RWPE2 (cell line): ENCODE measurements around the gene C6orf47.

Source experiments
- ATAC-seq: fragments of 200-7000 bp; cut with Tn5 transposase; 3 replicates; pipeline ENCODE4 v1.9.1; 2021; ENCODE audit warnings: low read depth
- DNase-seq: peaks from one replicate; pipeline ENCODE4 v3.0.0-alpha.2; 2020; ENCODE audit warnings: low spot score
- H3K27ac ChIP-seq: fragments of 450-650 bp; 2 replicates; pipeline ENCODE4 v1.5.1; 2017; ENCODE audit warnings: mild to moderate bottlenecking; ENCODE audit not compliant: poor library complexity, severe bottlenecking
- H3K27me3 ChIP-seq: fragments of 250-450 bp; sonication (Bioruptor Pico); 2 replicates; pipeline ENCODE4 v1.5.1; 2021; ENCODE audit warnings: mild to moderate bottlenecking, moderate library complexity; ENCODE audit not compliant: insufficient read depth, poor library complexity, severe bottlenecking
- H3K36me3 ChIP-seq: fragments of 250-450 bp; sonication (Bioruptor Pico); 2 replicates; pipeline ENCODE4 v1.5.1; 2020; ENCODE audit warnings: low read depth, mild to moderate bottlenecking, moderate library complexity
- H3K4me1 ChIP-seq: fragments of 250-450 bp; sonication (Bioruptor Pico); 2 replicates; pipeline ENCODE4 v1.5.1; 2021; ENCODE audit warnings: mild to moderate bottlenecking, moderate library complexity; ENCODE audit not compliant: insufficient read depth, poor library complexity, severe bottlenecking
- H3K4me3 ChIP-seq: fragments of 250-450 bp; sonication (Bioruptor Pico); 2 replicates; pipeline ENCODE4 v1.5.1; 2021; ENCODE audit warnings: mild to moderate bottlenecking, moderate library complexity; ENCODE audit not compliant: severe bottlenecking
- H3K9me3 ChIP-seq: fragments of 250-450 bp; sonication (Bioruptor Pico); 2 replicates; pipeline ENCODE4 v1.5.1; 2021; ENCODE audit warnings: mild to moderate bottlenecking, moderate library complexity; ENCODE audit not compliant: severe bottlenecking
- TF ChIP-seq, protein P1 (sequence below): fragments of 450-650 bp; IDR thresholded peaks from one replicate; pipeline ENCODE4 v1.5.1; 2017; ENCODE audit warnings: mild to moderate bottlenecking, moderate library complexity; ENCODE audit not compliant: poor library complexity, severe bottlenecking

The C6orf47 gene

DNA sequence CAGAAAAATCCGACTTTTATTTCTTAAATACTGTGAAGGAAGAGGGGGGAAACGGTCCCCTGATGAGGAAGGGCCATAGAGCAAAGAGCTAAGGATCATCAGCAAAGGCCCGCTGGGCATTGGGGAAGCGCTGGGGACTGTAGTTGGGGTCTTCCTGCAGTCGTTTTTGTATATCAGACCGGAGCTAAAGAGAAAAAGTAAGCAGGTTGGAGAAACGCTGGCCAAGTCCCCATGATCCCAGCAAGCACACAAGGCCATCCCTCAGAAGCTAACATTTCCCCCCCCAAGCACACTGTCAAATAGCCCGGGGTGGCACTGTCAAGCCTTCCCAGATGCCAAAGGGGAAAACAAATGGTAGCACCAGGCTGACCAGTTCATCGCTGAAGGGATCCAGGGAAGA is 21.5 kb downstream of the C6orf47 start:
- Histone ChIP-seq H3K27ac (no peak overlapping the region), H3K4me1 (no peaks in the 10 kb centered on the region), H3K4me3 (no peak overlapping the region), H3K36me3 (peaks cover 87% of the 10 kb centered on the region), H3K9me3 (no peaks in the 10 kb centered on the region), H3K27me3 (no peaks in the 10 kb centered on the region)
- peak; percentile 12; the same call in 2 of the 3 replicates for ATAC-seq
- DNase-seq: no peak
- TF ChIP-seq, protein P1, sequence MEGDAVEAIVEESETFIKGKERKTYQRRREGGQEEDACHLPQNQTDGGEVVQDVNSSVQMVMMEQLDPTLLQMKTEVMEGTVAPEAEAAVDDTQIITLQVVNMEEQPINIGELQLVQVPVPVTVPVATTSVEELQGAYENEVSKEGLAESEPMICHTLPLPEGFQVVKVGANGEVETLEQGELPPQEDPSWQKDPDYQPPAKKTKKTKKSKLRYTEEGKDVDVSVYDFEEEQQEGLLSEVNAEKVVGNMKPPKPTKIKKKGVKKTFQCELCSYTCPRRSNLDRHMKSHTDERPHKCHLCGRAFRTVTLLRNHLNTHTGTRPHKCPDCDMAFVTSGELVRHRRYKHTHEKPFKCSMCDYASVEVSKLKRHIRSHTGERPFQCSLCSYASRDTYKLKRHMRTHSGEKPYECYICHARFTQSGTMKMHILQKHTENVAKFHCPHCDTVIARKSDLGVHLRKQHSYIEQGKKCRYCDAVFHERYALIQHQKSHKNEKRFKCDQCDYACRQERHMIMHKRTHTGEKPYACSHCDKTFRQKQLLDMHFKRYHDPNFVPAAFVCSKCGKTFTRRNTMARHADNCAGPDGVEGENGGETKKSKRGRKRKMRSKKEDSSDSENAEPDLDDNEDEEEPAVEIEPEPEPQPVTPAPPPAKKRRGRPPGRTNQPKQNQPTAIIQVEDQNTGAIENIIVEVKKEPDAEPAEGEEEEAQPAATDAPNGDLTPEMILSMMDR: no peak

DNA sequence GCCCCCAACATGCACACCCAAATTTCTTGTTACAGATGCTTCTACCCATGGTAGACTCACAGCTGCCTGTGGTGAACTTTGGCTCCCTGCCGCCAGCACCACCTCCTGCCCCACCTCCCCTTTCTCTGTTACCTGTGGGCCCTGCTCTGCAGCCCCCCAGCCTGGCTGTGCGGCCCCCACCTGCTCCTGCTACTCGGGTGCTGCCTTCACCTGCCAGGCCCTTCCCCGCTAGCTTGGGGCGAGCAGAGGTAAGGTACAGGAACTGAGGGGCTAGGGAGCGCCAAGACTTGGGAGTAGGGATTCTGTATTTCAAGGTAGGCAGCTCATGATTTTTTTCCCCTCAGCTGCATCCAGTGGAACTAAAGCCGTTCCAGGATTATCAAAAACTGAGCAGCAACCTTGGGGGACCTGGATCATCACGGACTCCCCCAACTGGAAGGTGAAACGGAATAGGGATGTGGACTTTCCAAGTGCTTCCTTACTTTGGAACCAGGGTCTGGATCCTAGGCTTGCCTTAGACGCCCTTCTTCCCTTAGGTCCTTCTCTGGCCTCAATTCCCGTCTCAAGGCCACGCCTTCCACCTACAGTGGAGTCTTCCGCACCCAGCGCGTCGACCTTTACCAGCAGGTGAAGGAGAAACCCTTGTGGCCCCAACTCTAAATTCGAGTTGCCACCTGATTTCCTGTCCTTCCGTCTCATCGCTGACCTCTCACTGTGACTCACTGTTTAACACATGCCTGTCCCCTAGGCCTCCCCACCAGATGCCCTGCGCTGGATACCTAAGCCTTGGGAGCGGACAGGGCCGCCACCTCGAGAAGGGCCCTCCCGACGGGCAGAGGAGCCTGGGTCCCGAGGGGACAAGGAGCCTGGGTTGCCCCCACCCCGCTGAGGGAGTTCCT is 23.6 kb downstream of the C6orf47 start:
- DNase-seq (no peak), ATAC-seq (no peak)
- Histone ChIP-seq H3K4me1 (no peaks in the 10 kb centered on the region), H3K36me3 (peaks cover 97% of the 10 kb centered on the region), H3K4me3 (no peak overlapping the region), H3K9me3 (no peaks in the 10 kb centered on the region), H3K27me3 (no peaks in the 10 kb centered on the region), H3K27ac (no peak overlapping the region)
- TF ChIP-seq, protein P1: no peak

DNA sequence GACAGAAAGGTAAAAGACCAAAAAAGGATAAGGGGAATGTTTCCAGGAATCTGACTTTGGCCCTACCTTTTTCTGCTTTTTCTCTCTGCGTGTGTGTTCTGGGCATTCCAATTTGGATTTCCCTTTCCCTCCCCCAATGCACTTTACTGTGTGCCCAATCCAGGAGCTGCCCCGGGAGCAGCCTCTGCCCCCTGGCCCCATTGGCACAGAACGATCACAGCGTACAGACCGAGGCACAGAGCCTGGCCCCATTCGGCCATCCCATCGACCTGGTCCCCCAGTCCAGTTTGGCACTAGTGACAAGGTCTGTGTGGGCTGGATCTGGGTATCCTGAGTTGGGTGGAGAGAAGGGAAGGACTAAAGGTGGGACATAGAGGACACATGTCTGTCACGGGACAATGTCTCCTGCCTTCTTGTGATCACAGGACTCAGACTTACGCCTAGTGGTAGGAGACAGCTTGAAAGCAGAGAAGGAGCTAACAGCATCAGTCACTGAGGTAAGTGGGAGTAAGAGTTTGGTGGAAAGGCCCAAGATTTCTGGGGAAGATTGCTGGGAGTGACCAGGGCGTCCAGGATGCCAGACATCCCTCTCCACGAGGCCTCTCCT is 25.5 kb downstream of the C6orf47 start:
- Histone ChIP-seq H3K4me3 (no peak overlapping the region), H3K36me3 (peaks cover 97% of the 10 kb centered on the region), H3K9me3 (no peaks in the 10 kb centered on the region), H3K27ac (no peak overlapping the region), H3K27me3 (no peaks in the 10 kb centered on the region), H3K4me1 (no peaks in the 10 kb centered on the region)
- DNase-seq (no peak), ATAC-seq (no peak)
- TF ChIP-seq, protein P1: no peak

DNA sequence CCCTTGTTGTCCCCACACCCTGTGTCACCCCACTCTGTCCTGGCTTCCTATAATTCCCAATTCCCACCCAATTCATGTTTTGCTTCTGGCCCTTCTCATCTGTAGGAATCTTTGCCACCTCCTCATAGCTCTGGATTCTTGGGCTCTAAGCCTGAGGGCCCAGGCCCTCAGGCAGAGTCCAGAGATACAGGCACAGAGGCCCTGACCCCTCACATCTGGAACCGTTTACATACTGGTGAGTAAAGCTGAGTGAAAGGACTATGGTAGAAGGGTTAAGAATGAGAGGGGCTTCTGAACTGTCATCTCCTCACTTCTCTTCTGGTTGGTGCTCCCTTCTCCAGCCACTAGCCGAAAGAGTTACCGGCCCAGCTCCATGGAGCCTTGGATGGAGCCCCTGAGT is 26.4 kb downstream of the C6orf47 start:
- ATAC-seq: no peak
- Histone ChIP-seq H3K4me1 (no peaks in the 10 kb centered on the region), H3K27ac (no peak overlapping the region), H3K9me3 (no peaks in the 10 kb centered on the region), H3K27me3 (no peaks in the 10 kb centered on the region), H3K36me3 (peaks cover 96% of the 10 kb centered on the region), H3K4me3 (no peak overlapping the region)
- DNase-seq: no peak
- TF ChIP-seq, protein P1: no peak
